GM18868 (cell line): ENCODE data around the gene S1PR1.

Source experiments
- ATAC-seq: cut with Tn5 transposase; IDR thresholded peaks from one replicate; pipeline ENCODE4 v1.9.1; 2021; ENCODE audit warnings: mild to moderate bottlenecking, moderate library complexity; ENCODE audit not compliant: unreplicated experiment

S1PR1 gene

DNA sequence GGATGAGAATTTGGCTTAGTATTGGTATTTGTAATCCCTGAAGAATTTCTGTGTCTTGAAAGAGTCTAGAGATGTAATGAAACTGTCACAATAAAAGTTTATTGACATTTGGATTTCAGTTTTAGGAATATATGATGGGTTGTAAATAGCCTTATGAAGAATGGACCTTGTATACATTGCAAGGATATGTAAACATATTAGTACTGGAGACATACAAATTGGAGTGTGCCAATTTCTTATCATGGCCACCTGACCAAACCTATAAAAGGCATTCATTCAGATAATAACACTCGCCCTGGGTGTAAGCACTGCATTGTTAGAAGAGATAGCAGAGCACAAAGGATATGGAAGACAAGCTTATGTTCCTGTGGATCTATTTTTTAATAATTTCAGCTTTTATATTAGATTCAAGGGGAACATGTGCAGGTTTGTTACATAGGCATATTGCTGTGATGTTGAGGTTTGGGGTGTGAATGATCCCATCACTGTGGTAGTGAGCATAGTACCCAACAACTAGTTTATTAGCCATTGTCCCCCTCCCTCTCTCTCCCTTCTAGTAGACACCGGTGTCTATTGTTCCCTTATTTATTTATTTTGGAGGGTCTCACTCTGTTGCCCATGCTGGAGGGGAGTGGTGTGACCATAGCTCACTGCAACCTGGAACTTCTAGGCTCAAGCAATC, 8.6 kb downstream of the S1PR1 start:
- no peak for ATAC-seq

DNA sequence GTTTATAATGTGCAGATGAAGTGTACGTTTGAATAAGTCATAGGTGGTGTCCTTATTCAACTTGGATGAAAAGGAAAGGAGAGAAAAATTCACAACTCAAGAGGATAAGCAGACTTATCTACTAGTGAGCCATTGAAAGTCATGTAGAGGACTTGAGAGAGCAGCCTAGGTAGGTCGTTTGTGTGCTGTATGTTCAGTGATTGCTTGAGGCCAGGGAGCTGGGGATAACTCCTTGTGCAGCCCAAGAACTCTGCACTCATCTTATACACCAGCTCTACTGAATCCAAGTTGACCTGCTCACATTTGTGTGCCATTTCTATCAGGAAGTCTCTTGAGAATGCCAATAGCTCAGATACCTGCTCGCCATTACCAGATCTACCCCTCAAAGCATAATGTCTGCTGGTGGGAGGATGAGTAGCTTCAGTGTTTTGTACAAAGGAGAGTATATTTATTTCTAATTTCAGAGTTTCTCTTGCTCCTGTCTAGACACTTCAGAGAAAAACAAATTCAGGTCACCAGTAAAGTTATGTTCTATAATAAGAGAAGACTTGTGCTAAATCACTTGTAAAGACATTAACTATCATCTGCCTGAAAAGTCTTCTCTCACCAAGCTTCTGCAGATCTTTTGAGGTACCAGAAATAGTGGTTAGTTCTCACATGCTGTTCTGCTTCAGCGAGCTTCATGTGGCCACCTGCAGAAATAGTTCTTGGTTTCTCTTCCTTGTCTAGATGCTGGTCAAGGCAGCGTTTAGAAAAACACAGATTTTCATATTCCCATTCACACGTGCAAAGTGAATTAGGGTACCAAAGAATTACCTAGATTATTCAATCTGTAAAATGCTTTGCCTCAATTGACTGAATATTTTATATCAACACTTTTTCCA, 10.8 kb downstream of the S1PR1 start:
- peak; percentile 97 for ATAC-seq

GRCh38 chr1:101250222-101250621, 13.4 kb downstream of the S1PR1 start:
- no peak for ATAC-seq

GRCh38 chr1:101250656-101251272, 13.9 kb downstream of the S1PR1 start:
- no peak for ATAC-seq

- no peak for ATAC-seq
Measured at GRCh38 chr1:101251504-101251903, 14.7 kb downstream of the S1PR1 start.

DNA sequence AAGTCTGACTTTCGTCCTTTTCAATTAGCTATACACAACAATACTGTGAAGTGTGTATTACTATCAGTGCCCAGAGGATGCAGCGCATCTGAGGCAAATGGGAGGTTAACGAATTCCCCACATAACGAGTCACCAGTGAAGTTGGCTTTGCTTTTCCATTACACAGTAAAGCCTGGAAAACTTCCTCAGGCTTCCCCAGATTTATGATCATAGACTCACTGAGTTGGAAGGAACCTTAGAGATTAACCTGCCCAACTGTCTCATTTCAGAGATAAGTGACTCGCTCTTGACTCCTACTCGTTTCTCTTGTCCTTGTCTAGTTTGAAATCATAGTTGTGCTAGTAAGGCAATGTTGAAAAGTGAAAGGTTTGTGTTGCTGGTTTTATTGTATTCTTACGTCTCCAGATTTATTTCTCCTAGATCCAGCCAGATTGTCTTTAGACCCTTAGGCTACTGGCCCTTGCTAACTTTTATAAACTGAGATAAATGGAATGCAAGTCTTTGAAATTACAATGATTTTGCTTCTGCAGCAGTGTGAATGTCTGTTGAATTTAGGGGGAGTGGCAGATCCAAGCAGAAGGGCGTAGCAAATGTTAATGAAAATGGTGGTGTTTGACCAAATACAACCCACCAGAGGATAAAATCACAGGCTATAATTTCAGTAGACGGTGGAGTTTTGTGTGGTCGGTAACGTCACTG, 17.3 kb downstream of the S1PR1 start:
- no peak for ATAC-seq

DNA sequence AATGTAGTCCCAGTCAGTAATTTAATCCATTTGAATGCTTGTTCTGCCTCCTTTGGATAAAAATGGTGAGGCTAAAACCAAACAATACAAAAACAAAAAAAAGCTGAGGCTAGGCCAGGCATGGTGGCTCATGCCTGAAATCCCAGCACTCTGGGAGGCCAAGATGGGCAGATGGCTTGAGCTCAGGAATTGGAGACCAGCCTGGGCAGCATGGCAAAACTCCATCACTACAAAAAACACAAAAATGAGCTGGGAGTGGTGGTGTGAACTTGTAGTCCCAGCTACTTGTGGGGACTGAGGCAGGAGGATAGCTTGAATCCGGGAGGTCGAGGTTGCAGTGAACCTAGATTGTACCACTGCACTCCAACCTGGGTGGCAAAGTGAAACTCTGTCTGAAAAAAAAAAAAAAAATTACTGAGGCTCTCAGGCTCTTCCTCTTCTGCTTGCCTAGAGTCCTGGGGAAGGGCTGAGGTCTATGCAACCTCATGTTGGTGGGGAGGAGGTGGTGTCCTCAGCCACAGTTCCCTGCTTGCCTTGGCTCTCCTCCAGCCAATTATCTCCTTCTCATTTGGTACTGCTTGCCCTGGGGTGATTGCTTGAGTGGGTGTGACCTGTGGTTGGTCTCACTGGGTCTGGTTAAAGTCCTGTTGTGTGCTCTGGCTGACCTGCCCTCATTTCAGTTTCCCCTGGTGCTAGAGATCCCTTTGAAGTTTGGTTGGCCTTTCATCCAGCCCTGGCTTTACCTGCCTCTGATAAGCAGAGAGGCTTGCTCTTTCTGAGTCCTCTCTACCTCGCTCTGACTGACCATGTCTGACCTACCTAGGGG, 20.9 kb downstream of the S1PR1 start:
- peak; percentile 84 for ATAC-seq

DNA sequence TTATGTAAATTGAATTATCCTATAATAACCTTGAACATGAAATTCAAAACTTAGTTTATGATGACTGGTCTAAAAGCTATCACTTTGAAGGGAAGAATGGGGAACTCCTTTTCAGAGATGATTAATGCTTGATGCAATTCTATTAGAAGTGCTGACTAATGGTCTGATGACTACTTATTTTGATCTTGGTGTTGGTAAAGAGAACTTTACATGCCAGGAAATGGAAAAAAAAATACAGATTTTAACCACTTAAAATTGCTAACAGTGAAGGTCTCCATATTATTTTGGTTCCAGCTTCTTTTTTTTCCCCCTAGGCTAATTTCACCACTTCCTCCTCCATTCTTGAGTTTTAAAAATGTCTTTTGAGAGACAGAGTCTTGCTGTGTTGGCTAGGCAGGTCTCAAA, 22.9 kb downstream of the S1PR1 start:
- no peak for ATAC-seq

DNA sequence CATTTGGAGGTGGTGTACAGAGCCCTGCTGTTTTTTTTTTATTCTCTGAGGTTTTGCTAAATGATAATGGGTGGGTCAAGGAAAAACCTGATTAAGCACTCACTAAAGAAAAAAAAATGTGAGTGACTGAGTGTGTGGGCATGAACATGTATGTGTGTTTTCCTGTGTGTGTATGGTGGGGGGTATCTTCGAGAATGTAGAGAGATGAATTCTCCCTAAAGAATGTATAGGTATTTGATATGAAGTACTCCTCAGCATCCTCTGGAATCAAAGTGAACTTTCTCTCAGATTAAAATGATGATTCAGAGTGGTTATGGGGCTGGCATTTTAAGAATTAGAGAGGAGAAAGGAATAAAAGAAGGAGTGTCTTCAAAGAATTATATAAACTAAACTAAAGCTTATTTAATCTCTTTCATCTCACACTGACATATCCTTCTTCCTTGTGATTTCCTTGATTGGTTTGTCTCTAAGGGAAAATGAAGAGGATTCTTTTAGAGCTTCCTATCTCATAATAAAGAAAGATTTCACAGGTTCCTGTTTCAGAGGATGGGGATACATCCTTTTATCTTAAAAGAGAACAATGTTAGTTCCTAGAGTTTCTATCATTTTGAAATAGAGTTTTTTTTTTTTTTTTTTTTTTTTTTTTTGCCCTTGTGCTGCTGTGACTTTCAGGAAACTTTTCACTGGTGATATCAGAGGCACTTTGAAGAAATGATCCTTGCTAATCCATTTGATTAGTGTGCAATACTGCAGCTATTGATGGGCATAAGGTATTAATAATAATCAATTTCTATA, 23.9 kb downstream of the S1PR1 start:
- ATAC-seq = no peak

DNA sequence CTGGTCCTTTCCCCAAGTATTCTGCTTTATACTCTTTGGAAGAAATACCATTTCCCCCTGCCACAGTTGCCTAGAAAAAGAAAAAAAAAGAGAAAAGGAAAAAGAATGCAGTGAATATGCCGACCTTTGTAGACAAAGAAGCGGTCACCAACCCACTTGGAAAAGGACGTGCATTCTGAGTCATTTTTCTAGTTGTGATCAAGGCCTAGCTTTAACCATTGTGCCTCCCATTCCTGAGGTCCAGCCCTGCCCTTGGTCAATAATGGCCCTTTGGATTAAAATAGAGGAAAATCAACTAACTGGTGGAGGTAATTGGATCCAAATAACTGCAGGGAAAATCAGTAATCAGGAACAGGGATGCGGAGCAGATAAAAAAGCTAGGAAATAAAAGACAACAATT, 24.8 kb downstream of the S1PR1 start:
- ATAC-seq = no peak

- ATAC-seq = no peak
Measured at GRCh38 chr1:101262060-101262459, 25.2 kb downstream of the S1PR1 start.

DNA sequence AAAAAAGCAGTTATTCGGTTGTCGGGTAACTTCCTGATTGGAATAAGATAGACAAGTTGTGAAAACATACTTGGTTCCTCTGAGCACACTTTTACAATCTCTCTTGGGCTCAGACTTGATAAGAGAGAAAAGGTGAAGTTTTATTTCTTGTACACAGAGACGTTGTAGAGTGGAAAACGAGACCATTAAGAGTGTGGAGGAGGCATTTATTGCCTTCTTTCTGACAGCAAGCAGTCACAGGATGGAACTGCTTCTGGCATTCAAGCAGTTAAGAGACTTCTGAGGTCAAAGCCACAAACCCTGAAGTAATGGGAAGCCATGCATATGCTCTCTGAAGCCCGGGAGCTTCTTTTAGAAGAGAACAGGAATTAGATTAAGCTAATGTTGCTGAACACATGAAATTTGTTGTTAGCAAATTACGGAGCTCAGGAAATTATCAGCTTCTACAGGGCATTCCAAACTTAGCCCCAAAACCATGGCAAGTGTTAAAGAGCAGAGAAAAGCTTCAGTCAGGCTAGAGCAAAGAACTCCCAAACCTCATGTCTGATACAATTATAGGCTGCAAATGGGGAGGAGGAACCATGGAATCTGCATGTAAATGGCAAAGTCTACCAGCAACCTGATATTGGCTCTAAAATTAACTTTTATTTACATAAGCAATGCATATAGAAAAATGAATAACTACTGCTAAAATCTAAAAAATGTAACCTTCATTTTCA, 26.0 kb downstream of the S1PR1 start:
- no peak for ATAC-seq

DNA sequence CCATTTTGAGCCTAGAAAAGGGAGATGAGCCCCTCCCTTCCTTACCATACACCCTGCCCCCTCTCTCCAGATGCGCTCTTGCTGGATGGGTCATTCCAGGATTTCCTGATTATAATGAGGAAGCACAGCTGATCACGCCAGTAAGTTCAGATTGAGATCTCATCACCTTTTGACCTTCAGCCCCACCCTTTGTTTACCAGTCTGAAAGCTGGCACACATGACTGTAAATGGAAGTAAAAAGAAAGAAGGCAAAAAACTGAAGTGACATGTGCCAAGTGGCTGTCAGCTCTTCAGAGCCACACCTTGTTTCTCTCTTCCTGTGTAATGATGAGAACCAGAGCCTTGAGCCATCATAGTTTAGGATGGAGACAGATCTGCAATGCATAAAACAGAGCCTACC, 27.9 kb downstream of the S1PR1 start:
- no peak for ATAC-seq

DNA sequence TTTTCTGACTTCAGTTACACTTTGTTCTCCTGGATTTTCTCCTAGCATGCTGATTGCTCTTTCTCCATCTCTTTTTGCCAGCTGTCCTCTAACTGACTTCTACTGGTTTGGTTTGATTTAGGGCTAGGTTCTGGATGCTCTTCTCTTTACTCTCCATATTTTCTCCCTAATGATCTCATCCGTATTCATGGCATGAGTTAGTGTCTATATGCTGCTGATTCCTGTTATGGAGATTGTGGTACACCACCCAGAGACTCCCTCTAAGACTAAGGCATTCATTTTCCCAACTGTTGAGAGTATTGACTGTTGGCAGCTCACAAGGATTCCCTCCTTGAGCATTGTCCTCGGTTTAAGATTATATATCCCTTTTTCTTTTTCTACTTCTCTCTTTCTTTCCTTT, 28.9 kb downstream of the S1PR1 start:
- ATAC-seq = no peak

DNA sequence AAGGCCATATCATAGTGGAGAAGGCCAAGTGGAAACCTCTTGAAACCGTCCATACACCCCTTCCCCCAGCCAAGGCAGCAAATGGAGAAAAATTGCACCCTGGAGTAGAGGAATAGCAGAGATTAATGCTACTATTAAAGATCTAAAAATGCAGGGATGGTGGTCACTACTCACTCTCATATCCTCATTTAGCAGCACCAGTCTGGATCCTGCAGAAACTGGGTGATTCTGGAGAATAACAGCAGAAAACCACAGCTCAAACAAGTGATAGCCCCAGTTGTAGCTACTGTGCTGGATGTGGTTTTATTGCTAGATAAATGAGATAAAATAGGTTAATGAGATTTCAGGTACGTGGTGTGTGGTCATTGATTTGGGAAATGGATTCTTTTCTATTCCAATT, 30.3 kb downstream of the S1PR1 start:
- ATAC-seq = no peak

DNA sequence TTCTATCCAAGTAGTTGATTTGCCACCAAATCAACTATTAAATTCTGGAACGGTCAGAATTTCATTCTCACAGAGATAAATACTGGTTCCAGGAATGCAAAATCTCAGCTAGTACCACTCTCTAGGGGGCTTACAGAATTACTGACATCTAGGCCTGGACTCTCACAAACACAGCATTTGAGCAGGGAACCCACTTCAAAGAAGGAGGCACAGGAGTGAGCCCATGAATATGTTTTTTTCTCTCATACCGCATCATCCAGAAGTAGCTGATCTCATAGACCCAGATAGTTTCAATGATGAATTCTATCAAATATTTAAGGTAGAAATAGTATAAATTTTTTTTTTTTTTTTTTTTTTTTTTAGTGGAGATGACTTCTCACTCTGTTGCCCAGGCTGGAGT, 32.1 kb downstream of the S1PR1 start:
- no peak for ATAC-seq

DNA sequence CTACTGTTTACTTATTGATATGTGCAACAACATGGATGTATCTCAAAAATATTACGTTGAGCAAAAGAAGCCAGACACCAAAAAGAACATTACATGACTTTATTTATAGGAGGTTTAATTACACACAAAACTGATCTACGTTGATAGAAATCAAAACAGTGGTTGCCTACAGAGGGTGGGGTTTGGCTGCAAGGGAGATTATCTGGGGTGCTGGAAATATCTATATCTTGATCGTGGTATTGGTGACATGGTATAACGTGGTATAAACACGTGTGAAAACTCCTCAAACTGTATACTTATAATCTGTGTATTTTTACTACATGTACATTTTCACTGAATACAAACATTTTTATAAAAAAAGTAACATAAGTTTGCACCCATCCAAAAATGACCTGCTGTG, 38.9 kb downstream of the S1PR1 start:
- ATAC-seq = no peak

DNA sequence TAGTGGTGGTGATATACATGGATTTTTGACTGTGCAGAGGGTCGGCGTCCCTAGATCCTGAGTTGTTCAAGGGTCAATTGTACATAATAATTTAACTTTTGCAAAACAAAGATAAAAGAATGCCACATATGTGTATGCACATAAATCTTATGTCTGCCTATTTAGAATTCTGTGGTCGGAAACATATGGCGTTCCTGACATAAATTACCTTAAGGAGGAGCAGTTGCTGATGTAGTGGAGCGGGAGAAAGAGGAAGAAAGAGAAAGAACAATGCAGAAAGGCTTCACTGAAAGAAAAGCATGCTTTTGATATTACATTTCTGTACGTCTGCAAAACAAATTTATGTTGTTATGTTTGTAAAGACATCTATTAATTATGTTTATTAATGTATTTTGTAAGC, 40.0 kb downstream of the S1PR1 start:
- ATAC-seq = no peak

GRCh38 chr1:101278238-101278637, 41.4 kb downstream of the S1PR1 start:
- ATAC-seq = peak; percentile 52
